DMS 273 (cell line): ENCODE data around the gene SRSF2.
"Not testable (repeated sequence)": the region's sequence is repeated elsewhere in the genome, so short reads cannot be mapped to it uniquely, and the experiment has no call there.

Experiments used
- DNase-seq: peaks from one replicate; lab custom pipeline; 2025; ENCODE audit not compliant: unreplicated experiment; lab: John Stamatoyannopoulos, UW

Gene SRSF2

DNA sequence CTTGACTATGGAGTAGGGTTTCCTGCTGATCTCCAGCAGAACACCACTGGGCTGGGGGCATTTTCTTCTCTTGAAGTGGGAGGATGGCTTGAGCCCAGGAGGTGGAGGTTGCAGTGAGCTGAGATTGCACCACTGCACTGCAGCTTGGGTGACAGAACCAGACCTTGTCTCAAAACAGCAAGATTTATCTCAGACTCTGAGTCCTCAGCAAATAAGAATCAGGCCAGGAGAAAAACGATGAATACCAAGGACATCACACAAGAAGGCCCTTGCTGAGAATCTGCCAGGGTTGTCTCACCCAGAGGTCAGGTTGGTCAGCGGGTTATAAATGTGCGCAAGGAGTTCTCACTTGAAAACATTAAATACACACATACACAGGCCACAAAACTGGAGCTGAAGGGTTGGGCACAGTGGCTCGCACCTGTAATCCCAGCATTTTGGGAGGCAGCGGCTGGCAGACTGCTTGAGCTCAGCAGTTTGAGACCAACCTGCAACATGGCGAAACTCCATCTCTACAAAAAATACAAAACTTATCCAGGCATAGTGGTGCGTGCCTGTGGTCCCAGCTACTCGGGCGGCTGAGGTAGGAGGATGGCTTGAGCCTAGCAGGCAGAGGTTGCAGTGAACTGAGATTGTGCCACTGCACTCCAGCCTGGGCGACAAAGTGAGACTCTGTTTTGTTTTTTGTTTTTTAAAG is 34.0 kb downstream of the SRSF2 start:
- no peak for DNase-seq

DNA sequence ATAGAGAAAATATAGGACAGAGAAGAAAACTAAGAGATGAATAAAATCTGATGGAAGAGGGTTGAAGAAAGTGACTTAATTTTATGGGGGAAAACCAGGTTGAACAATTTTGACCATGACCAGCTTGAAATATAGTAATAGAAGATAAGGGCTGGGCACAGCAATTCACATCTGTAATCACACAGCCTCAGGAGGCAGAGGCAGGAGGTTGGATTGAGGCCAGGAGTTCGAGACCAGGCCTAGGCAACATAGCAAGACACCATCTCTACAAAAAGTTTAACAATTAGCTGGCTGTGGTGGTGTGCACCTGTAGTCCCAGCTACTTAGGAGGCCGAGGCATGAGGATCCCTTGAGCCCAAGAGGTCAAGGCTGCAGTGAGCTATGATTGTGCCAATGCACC is 35.1 kb downstream of the SRSF2 start:
- DNase-seq, result no peak

DNA sequence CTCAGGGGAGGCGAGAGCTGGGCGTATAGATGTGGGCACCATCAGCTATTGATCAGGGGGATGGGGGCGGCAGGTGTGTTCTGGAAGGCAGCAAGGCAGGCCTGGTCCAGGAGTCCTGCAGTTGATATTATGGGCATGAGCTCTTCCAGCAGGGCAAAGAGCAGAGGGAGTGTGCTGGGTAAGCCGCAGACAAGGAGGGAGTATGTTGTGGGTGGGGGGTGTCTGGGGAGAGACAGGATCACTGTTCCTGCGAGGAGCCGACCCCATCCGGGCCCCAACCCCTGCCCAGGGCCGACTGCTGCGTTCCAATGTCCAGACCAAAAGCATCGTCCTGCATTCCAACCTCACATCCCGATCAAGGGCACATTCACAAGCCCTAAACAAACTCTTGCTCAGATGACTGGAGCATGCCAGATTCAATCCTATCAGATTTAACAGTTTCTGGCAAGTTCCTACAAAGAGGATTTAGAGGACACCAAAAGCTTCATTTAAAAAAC is 35.6 kb downstream of the SRSF2 start:
- no peak for DNase-seq

DNA sequence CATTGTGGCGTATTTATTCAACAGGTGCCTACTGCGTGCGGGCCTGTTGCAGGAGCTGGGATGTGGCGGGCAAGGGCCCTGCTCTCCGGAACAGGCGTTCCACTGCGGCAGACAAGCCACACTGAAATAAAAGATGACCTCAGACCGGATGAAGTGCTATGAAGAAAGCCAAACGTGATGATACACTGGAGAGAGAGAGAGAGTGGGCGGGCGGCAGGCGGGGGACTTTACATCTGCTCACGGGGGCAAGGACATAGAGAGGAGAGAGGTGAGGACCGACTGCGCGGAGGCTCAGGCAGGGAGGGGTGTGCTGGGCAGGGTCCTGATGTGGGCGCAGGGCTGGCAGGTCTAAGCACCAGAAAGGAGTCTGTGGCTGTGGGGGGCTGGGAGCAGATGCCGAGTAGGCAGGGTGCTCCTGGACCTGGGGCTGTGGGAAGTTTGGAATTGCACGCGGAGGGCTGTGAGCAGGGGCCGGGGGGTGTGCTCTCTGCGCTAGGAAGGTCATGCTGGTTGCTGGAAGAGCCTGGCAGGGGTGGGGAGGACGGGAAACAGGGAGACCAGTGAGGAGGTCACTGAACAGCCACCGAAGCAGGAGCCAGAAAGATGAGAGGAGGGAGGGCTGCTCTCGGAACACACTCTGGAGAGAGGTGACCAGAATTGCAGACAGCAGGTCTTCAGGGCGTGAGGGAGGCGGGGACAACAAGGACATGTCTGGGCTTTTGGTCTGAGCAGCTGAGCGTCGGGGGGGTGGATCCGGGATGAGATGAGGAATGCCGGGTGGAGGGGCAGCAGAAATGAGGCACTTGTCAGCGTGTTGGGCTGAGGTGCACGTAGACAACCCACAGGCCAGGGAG is 36.3 kb downstream of the SRSF2 start:
- DNase-seq, result peak; percentile 43

DNA sequence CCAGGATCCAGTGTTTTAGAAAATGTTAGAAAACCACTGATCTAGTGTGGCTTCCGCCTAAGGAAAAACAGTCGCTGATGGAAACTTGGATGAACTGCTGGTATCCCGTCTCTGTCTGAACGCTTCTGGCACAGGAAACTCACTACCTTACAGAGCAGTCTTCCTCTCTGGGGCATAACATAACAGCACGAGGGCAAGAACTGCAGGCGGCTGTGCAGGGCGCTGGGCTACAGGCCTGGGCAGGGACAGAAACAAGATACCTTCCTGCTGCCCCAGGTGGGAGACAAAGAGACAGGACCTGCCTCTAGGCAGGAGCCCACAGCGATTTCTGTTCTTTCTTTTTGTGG is 36.9 kb downstream of the SRSF2 start:
- DNase-seq, result no peak

DNA sequence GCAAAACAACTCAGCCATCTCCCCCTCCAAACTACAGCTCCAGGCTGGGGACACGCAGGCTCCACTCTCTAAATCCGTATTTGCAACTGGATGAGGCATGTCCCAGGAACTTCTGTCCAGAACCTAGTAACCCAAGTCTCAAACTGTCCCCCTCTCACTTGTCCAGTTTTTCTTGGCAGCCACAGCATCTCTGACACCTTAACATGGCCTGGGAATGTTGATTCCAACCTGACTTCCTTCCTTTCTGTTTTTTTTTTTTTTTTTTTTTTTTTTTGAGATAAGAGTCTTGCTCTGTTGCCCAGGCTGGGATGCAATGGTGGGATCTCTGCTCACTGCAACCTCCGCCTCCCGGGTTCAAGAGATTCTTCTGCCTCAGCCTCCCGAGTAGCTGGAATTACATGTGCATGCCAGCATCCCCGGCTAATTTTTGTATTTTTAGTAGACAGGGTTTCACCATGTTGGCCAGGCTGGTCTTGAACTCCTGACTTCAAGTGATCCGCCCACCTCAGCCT is 38.6 kb downstream of the SRSF2 start:
- not testable (repeated sequence) for DNase-seq

DNA sequence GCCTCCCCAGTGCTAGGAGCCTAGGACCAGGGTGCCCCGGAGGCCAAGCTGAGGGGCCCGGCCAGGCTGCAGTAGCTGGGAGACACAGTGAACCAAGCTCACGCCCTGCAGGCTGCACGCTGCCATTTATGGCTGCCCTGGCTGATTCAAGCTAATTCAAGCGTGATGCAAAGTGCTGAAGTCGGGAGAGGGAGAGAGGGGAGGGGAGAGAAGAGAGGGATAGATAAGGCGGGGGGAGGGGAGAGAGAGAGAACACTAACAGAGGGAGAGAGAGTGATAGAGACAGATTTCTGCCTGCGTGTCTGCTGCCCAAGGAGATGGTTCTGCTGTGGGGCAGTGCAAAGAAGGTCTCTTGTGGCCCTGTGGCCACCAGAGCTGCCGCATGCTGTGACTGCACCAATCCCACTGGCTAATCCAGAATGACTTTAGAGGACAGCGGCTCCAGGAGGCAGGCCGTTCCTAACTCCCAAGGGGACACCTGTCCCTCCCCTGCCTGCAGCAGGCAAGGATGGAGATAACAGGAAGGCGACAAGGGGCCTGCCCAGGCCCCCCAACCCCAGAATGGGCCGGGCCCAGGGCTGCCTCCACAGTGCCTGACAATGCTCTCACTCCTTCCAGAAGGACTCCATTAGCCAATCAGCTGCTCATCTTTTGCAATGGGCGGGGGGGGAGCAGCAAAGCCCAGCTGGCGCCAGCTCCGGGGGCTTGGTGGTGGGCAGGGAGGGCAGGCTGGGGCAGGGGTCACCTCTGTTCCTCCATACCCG is 39.2 kb downstream of the SRSF2 start:
- DNase-seq, result peak; percentile 55

DNA sequence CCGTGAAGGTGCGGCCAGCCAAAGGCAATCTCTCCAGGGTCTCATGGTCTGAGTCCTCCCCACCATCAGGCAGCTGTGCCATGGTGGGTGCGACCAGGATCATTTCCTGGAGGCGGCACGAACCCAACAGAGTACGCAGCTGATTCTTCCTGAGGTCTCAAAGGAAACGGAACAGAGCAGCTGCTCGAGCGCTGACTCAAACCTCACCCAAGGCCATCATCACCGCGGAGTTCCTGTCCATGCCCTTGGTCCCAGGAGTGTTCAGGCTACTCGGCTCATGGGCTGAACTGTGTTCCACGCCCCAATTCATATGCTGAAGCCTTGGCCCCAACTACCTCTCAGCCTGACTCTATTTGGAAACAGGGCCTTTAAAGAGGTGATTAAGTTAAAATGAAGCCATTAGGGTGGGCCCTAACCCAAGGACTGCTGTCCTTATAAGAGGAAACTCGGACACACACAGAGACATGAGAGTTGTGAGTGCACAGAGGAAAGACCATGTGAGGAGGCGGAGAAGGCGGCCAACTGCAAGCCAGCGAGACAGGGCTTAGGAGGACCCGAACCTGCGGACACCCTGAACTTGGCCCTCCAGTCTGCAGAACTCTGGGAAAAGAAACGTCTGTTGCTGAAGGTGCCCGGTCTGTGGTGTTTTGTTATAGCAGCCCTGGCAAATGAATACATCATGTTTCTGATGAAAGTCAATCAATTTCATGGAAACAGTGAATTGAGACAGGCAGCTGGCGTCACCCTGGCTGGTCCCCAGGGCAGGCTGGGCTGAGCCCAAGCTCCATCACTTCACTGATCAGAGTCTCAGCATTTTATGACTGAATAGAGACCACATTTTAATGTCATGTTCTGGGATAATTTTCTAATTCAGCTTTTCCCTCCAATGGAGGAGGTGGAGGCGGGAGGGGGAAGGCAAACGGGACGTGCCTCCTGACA is 40.1 kb downstream of the SRSF2 start:
- DNase-seq, result no peak

DNA sequence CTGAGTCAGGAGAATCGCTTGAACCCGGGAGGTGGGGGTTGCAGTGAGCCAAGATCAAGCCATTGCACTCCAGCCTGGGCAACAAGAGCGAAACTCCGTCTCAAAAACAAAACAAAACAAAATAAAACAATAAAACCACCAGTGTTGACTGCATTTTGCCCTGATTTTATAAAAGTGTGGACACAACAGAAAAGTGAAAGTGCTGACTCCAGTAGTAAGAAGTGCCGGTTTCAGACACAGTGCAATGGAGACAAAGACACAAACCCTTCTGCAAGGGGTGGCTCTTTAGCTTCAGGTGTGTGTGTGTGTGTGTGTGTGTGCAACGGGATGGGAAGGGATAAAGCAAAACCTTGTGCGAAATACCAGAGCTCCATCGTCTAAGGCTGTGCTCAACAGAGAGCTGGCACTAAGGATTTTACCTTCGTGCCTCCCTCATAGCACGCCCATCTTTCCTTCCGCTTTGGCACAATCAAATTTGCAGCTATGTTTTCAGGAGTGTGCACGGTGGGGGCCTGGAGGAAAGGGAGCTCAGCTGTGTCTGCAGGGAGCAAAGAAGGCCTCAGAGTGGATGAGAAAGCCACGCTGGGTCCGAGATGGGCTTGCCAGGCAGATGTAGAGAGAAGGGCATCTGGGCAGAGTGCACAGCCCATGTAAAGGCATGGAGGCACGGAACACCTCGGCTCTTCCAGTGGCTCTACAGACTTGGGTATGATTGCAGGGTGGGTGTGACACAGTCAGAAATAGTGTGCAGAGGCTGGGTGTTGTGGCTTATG is 41.9 kb downstream of the SRSF2 start:
- no peak for DNase-seq

DNA sequence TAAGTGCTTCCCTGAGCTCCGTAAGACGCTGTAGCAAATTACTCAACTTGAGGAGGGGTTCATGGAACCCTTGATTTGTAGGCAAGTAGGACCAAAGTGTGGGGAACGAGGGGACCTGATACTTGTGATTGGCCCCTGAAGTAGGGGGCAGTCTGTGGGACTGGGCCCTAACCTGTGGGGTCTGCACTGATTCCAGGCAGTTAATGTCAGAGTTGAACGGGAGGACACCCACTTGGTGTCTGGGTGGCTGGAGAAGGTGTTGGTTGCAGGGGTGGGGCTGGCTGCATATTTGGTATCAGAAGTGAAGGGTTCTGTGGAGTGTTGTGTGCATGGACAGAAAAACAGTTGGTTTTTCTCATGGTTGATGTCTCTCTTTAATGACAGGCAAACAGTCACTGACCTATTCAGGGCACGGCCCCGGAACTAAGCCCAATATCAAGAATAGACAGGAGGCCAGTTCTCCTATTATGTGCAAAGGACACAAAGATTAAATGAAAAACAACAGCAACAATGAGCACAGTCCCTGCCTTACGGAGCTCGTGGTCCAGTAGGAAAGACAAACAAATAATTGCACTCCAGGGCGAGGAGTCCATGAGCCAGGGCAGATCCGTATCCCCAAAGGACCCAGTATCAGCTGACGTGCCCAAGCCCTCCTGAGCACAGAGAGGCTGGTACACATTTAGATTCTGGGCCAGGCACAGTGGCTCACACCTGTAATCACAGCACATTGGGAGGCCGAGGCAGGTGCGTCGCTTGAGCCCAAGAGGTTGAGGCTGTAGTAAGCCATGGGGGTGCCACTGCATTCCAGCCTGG is 45.5 kb downstream of the SRSF2 start:
- DNase-seq, result no peak

DNA sequence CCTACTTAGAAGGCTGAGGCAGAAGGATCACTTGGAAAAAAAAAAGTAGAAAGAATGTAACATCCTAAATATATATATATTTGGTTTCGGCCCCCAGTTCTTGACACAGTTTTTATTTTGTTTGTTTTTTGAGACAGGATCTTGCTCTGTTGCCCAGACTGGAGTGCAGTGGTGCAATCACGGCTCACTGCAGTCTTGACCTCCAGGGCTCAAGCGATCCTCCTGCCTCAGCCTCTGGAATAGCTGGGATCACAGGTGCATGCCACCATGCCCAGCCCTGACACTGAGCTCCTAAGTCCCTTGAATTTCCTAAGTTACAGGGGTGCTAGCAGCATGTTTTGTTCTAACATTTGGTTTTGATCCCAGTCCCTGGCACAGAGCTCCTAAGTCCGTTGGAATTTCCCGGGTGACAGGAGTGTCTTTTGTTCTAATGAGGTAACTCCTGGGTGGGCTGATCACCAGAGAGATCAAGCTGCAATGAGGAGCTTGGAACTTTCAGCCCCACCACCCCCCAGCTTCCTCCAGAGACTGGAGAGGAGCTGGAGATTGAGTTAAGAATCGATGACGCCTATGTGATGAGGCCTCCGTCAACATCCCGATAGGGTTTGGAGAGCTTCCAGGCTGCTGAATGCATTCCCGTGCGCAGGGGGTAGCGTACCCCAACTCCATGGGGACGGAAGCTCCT is 46.4 kb downstream of the SRSF2 start:
- DNase-seq, result no peak

DNA sequence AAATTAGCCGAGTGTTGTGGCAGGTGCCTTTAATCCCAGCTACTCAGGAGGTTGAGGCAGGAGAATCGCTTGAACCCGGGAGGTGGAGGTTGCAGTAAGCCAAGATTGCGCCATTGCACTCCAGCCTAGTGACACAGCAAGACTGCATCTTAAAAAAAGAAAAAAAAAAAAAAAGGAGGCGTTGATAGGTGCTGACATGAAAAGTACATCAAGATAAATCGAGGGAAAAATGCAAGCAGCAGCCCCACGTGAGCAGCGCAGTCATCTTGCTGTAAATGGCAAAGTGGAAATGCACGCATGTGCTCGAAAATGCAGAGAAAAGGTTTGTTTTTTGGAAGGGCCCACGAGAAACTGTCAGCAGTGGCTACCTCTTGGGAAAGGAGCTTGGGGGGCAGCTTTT is 47.3 kb downstream of the SRSF2 start:
- no peak for DNase-seq

DNA sequence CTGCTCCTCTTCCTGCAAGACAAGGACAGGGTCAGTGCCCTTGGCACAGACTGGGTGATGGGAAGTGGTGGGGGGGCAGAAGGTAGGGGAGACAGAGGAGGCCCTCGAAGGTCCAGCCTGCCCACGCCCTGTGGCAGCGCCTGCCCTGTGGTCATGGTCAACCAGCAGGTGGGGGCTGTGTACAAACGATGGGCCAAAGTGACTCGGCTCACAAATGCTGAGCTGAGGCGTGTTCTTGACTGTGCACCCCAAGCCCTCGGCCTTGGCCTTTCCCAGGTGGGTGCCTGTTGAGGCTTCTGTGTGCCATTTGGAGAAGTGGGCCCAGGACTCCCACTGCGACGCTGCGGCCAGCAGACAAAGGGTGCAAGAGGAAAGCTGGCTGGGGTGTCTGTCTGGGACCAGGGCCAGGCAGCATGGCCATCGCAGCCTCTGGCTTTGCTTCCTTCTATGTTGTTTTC is 48.9 kb downstream of the SRSF2 start:
- no peak for DNase-seq

DNA sequence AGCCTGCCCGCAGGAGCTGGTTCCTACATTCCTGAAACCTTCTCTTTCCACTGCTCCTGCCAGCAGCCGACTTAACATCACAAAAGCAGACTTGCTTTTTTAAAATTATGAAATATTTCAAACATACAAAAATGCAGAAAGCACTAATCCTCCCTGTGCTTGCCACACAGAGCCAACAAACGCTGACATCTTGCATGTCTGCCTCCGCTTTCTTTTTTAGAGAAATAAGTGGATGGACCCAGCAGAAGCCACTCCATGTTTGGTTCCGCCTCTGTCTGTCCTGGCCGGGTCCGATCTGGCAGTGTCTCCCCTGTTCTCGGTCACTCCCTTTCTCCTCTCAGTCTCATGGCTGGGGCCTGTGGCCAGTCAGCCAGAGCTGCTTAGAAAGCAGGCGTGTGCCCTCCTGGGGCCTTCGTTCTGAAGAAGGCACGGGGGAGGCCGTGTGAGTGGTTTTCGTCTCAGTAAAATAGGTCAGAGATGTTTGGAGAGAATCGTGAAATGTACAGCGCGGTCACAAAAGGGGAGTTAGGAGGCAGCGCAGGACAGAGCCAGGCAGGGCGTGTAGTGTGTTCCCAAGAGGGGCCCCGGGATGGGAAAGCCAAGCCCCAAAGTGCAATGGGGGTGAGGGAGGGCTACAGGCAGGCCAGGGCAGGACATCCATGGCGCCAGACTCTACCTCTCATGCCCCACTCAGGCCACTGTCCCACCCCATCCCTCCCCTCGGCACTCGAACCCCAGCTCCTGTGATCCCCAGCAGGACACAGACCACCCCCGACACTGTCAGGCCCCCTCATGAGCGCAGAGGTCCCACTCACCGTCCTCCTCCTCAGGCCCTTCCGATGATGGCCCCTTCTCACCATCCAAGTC is 49.6 kb downstream of the SRSF2 start:
- DNase-seq, result no peak

DNA sequence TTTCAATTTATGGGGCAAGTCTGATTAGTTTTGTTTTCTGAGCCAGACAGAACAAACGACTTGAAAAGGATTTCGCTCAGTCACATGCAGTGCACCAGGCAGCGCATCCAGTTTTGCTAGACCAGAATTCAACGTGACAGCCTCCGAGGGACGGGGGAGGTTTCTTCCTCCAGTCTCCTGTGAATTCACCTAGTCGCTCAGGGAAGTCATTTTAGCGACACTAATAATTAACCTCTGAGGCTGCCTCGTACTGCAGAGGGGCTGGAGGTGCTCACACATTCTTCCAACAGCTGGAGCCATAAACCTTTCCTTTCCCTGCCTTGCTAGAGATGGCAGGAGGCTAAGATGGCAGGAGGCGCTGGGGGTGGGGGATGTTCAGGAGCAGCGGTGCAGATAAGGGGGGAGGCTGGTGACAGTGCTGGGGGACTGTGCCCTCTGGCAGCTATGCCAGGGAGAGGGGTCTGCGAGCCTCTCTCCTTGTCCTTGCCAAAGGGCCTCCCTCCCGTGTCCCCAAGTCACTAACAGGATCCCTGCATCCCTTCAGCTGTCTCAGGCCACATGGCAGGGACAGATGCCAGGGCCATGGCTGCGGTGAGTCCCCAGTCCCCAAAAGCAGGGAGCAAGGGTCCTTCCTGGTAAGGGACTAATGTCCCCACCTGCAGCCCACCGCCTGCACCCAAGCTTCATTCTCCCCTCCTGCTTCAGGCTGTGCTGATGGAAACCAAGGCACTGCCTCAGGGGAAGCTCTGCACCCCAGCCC is 50.4 kb downstream of the SRSF2 start:
- DNase-seq, result no peak

DNA sequence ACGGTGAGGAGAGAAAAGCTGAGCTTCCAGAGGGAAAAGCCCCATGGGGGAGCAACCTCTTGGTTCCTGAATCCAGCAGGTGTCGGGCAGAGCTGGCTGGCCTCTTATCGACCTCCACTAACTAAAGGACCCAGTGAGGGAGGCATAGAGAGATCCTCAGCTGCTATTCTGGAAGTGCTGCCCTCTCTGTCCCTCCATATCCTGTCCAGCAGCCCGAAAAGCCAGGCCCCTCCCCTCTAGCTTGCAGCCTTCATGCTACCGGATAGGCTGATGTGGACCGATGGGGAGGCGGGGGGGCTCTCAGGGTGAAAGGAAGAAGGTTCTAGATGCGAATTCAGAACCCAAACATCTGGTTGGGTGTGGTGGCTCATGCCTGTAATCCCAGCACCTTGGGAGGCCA is 51.3 kb downstream of the SRSF2 start:
- DNase-seq, result no peak
